Natural killer cell (primary cell): Measurements from ENCODE around the gene CAPN14. TPM values are rescaled to one million over a fixed set of nuclear protein-coding genes. Genes with fewer than 3 reads are reported as not detected.

Experiments used
- ATAC-seq, 3 donors: fragments of 150-1000 bp in 2 of 3; fragments of 200-7000 bp in 1 of 3; cut with Tn5 transposase; 1 replicate in 1 of 3; 2 replicates in 2 of 3; pipeline ENCODE4 v1.10.0; 2021; ENCODE audit warnings: mild to moderate bottlenecking in 2 of 3, moderate library complexity in 2 of 3
- DNase-seq, 2 donors: peaks; one replicate each; pipeline versions ENCODE4 v3.0.0 to v3.0.0-alpha.2; 2013 to 2021; ENCODE audit warnings: mixed read lengths in 1 of 2
- H3K27ac ChIP-seq: one replicate; pipeline ENCODE4 v1.5.1; 2013; ENCODE audit warnings: mild to moderate bottlenecking, low read length
- H3K27me3 ChIP-seq: one replicate; pipeline ENCODE4 v1.6.1; 2013; ENCODE audit warnings: low read length; ENCODE audit not compliant: control insufficient read depth, insufficient read depth
- H3K36me3 ChIP-seq: one replicate; pipeline ENCODE4 v1.6.1; 2013; ENCODE audit warnings: low read length; ENCODE audit not compliant: control insufficient read depth, insufficient read depth
- H3K4me1 ChIP-seq: one replicate; pipeline ENCODE4 v1.6.1; 2013; ENCODE audit warnings: low read length; ENCODE audit not compliant: control insufficient read depth, insufficient read depth
- H3K4me3 ChIP-seq: one replicate; pipeline ENCODE4 v1.5.1; 2013; ENCODE audit warnings: low read length
- H3K9me3 ChIP-seq: one replicate; pipeline ENCODE4 v1.6.1; 2013; ENCODE audit warnings: low read length; ENCODE audit not compliant: control insufficient read depth, insufficient read depth
- H3K27ac Mint-ChIP-seq, 2 donors: one replicate each; pipeline ENCODE4 v1.8.0; 2022; ENCODE audit warnings: mild to moderate bottlenecking in 2 of 2, mixed read lengths in 2 of 2, moderate library complexity in 1 of 2
- H3K27me3 Mint-ChIP-seq, 2 donors: one replicate each; pipeline ENCODE4 v1.8.0; 2022; ENCODE audit warnings: low read depth in 2 of 2, mixed read lengths in 2 of 2
- H3K36me3 Mint-ChIP-seq: one replicate; pipeline ENCODE4 v1.8.0; 2022; ENCODE audit warnings: mixed read lengths
- H3K4me1 Mint-ChIP-seq, 2 donors: one replicate each; pipeline ENCODE4 v1.8.0; 2022; ENCODE audit warnings: mixed read lengths in 2 of 2
- H3K4me3 Mint-ChIP-seq: one replicate; pipeline ENCODE4 v1.8.0; 2022; ENCODE audit warnings: mild to moderate bottlenecking, moderate library complexity, mixed read lengths
- H3K9me3 Mint-ChIP-seq, 2 donors: one replicate each; pipeline ENCODE4 v1.8.0; 2022; ENCODE audit warnings: mixed read lengths in 2 of 2
- CTCF ChIP-seq: fragments of 200-600 bp; IDR thresholded peaks from one replicate; pipeline ENCODE4 v1.8.0; 2022; ENCODE audit warnings: antibody characterized with exemption
- WGBS: methylation state at CpG from one replicate; pipeline ENCODE4 v1.1.7; 2013; ENCODE audit warnings: missing lambda C conversion rate; ENCODE audit not compliant: insufficient coverage; 5-methylcytosine and 5-hydroxymethylcytosine counted together
- intact Hi-C: fragments of 100-400 bp; cut with micrococcal nuclease; formaldehyde crosslinking; loops from one replicate; pipeline ENCODE4 v1.14.2; 2022
- total RNA-seq, 4 donors: library from RNA; stranded (reverse); fragments of 120-200 nt in 1 of 4; gene quantifications; one replicate each; pipeline versions ENCODE4 v1.2.3 to v1.2.4, GENCODE V29; 2013 to 2022

The CAPN14 gene
- total RNA-seq, 3 donors from 2014 or later (not counting 1 experiment from before 2014, with no cell fraction given): 0.33 to 0.43 TPM; not detected in 1

- H3K4me3 Mint-ChIP-seq: no peak overlapping the region
- no peaks in the 10 kb centered on the region for H3K9me3 ChIP-seq
- H3K4me1 ChIP-seq: no peaks in the 10 kb centered on the region
- H3K27me3 ChIP-seq: no peaks in the 10 kb centered on the region
- no peak overlapping the region for H3K27ac Mint-ChIP-seq
- no peaks in the 10 kb centered on the region for H3K9me3 Mint-ChIP-seq
- no peak for TF ChIP-seq CTCF
- H3K36me3 Mint-ChIP-seq: no peaks in the 10 kb centered on the region
- intact Hi-C loops: no loop called here
- no peak for ATAC-seq
- no peaks in the 10 kb centered on the region for H3K36me3 ChIP-seq
- peaks cover 12 to 15% of the 10 kb centered on the region in 2 donors for H3K27me3 Mint-ChIP-seq
- no peak for DNase-seq
- 83% methylated on average over 6 of the region's 6 CpGs for WGBS
- no peak overlapping the region for H3K27ac ChIP-seq
- no peak overlapping the region for H3K4me3 ChIP-seq
- H3K4me1 Mint-ChIP-seq: no peaks in the 10 kb centered on the region
Measured at GRCh38 chr2:31150120-31150670, 67.1 kb downstream of the CAPN14 start.

- Histone ChIP-seq H3K27ac (no peak overlapping the region), H3K27me3 (no peaks in the 10 kb centered on the region), H3K4me1 (no peaks in the 10 kb centered on the region), H3K36me3 (no peaks in the 10 kb centered on the region), H3K9me3 (no peaks in the 10 kb centered on the region), H3K4me3 (no peak overlapping the region)
- WGBS: 90% methylated on average over 2 of the region's 2 CpGs
- no peak for TF ChIP-seq CTCF
- Mint-ChIP-seq H3K27ac (no peak overlapping the region), H3K4me1 (no peaks in the 10 kb centered on the region), H3K4me3 (no peak overlapping the region), H3K9me3 (no peaks in the 10 kb centered on the region), H3K36me3 (no peaks in the 10 kb centered on the region), H3K27me3 (peaks cover 9 to 27% of the 10 kb centered on the region in 2 donors)
- DNase-seq: no peak
- intact Hi-C loops: no loop called here
- ATAC-seq: no peak
Measured at GRCh38 chr2:31148514-31148913, 68.8 kb downstream of the CAPN14 start.

GRCh38 chr2:31147645-31148044 is 69.7 kb downstream of the CAPN14 start:
- Mint-ChIP-seq H3K27ac (no peak overlapping the region), H3K9me3 (no peaks in the 10 kb centered on the region), H3K4me3 (no peak overlapping the region), H3K27me3 (peaks cover 3 to 29% of the 10 kb centered on the region in 2 donors), H3K36me3 (no peaks in the 10 kb centered on the region), H3K4me1 (no peaks in the 10 kb centered on the region)
- no peaks in the 10 kb centered on the region for H3K9me3 ChIP-seq
- no peaks in the 10 kb centered on the region for H3K36me3 ChIP-seq
- no peaks in the 10 kb centered on the region for H3K4me1 ChIP-seq
- no peak overlapping the region for H3K27ac ChIP-seq
- no peak for TF ChIP-seq CTCF
- 88% methylated on average over 5 of the region's 5 CpGs for WGBS
- H3K27me3 ChIP-seq: no peaks in the 10 kb centered on the region
- H3K4me3 ChIP-seq: no peak overlapping the region
- ATAC-seq: no peak
- intact Hi-C loops: no loop called here
- no peak for DNase-seq

GRCh38 chr2:31142110-31142509 is 75.2 kb downstream of the CAPN14 start:
- intact Hi-C loops: no loop called here
- Mint-ChIP-seq H3K4me3 (no peak overlapping the region), H3K27me3 (peaks cover 10 to 46% of the 10 kb centered on the region in 2 donors), H3K36me3 (no peaks in the 10 kb centered on the region), H3K27ac (no peak overlapping the region), H3K9me3 (no peaks in the 10 kb centered on the region), H3K4me1 (no peaks in the 10 kb centered on the region)
- no peaks in the 10 kb centered on the region for H3K9me3 ChIP-seq
- no peak for DNase-seq
- 50% methylated on average over 1 of the region's 3 CpGs for WGBS
- no peak overlapping the region for H3K4me3 ChIP-seq
- no peak for TF ChIP-seq CTCF
- ATAC-seq: no peak
- H3K4me1 ChIP-seq: peaks cover 5% of the 10 kb centered on the region
- H3K36me3 ChIP-seq: no peaks in the 10 kb centered on the region
- peaks cover 9% of the 10 kb centered on the region for H3K27me3 ChIP-seq
- H3K27ac ChIP-seq: no peak overlapping the region
